HUES6 (cell line): ENCODE data around the gene ADCYAP1R1.

Source experiments
- H3K27ac ChIP-seq: 2 replicates; pipeline ENCODE4 v1.7.0; 2013; ENCODE audit warnings: low read depth, mild to moderate bottlenecking, low read length, inconsistent platforms
- H3K27me3 ChIP-seq: 2 replicates; pipeline ENCODE4 v1.6.1; 2013; ENCODE audit warnings: low read length; ENCODE audit not compliant: control insufficient read depth, insufficient read depth
- H3K36me3 ChIP-seq: 2 replicates; pipeline ENCODE4 v1.6.1; 2013; ENCODE audit warnings: low read length; ENCODE audit not compliant: control insufficient read depth, insufficient read depth
- H3K4me1 ChIP-seq: 2 replicates; pipeline ENCODE4 v1.6.1; 2013; ENCODE audit warnings: low read length; ENCODE audit not compliant: control insufficient read depth, insufficient read depth
- H3K4me3 ChIP-seq: 2 replicates; pipeline ENCODE4 v1.5.1; 2013; ENCODE audit warnings: low read depth, low read length
- H3K9ac ChIP-seq: one replicate; pipeline ENCODE4 v1.6.1; 2013; ENCODE audit warnings: mild to moderate bottlenecking, low read length
- H3K9me3 ChIP-seq: 2 replicates; pipeline ENCODE4 v1.6.1; 2013; ENCODE audit warnings: low read depth, low read length; ENCODE audit not compliant: control insufficient read depth, insufficient read depth

Gene ADCYAP1R1

GRCh38 chr7:31069860-31070555 is 17.9 kb downstream of the ADCYAP1R1 start:
- Histone ChIP-seq H3K27me3 (no peaks in the 10 kb centered on the region), H3K9ac (no peak overlapping the region), H3K9me3 (no peaks in the 10 kb centered on the region), H3K36me3 (no peaks in the 10 kb centered on the region), H3K4me1 (no peaks in the 10 kb centered on the region), H3K4me3 (no peak overlapping the region), H3K27ac (no peak overlapping the region)

DNA sequence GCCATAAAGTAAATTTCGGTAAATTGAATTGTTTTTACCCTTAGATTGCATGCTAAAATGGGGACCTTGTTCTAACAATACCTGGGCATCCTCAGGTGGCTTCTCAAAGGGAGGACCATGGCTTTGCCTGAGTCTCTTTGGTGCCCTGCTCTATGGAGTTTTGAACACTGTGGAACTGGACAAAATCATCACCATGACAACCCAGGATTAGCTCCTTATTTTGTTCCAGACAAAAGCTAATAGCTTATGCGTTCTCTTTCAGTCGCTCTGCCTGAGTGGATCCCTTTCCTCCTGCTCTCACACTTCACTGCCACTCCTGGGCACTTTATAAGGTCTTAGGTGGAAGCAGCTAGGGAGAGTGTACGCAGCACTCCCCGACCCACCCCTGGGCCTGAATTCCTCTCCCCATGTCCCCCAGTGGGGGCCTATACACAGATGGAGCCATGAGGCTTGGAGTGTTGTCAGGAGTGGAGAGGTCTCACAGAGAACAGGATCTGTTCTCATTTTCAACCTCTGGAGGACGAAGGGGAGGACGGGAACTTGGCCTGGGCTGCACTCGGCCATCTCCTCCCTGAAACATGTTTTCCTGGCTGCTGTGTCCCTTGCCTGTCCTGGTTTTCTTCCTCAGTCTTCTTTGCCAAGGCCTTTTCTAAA is 19.0 kb downstream of the ADCYAP1R1 start:
- Histone ChIP-seq H3K9me3 (no peaks in the 10 kb centered on the region), H3K27ac (no peak overlapping the region), H3K4me3 (no peak overlapping the region), H3K27me3 (no peaks in the 10 kb centered on the region), H3K9ac (no peak overlapping the region), H3K4me1 (no peaks in the 10 kb centered on the region), H3K36me3 (no peaks in the 10 kb centered on the region)

DNA sequence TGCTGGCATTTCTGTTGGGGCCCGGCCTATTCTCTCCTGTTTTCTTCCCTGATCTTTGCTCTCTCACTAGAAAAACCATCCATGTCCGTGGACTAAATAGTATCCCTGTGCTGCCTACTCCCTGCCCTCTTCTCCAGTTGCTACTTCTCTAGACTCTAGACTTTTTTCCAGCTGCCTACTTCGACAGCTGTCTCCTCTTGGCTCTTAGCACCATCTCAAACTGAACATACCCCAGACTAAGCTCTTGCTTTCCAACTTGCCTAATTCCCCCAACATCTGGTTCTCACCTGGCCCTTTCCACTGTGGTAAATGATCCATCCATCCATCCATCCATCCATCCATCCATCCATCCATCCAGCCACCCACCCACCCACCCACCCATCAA is 19.5 kb downstream of the ADCYAP1R1 start:
- H3K9ac ChIP-seq, result no peak overlapping the region
- no peaks in the 10 kb centered on the region for H3K27me3 ChIP-seq

DNA sequence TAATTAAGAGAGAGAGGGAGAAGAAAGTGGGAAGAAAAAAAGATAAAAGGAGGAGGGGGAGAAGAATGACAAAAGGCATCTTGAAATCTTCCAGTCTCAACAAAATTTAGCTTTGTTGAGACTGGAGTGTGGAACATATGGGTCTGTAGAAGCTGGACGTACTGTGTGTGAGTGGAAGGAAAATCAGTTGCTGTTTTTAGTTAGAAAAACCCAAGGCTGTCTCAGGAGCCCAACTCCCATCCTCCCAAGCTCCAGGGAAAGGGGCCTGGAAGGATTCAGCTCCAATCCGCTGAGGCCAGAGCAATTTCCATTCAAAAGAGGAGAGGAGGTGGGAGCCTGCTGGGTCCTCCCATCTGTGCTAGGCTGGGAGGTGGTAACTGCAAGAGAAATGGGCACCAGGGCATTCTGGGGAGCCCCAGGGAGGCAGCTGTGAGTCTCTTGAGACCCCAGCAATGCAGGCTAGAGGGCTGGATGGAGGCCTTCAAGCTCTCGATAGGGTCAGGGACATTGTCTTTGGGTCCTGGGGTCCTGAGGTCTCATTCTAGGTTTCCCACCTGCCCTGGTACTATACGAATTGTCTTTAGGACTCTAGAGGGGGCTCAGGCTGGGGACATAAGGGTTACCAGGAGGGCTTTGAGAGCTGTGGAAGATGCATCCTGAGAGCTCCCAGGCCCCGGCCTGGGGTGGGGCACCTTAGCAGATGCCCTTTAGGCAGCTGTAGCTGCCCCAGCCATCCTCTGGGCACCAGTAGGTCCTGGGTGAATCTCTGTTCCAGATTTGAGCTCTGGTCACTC is 21.4 kb downstream of the ADCYAP1R1 start:
- H3K9me3 ChIP-seq, result no peaks in the 10 kb centered on the region
- no peaks in the 10 kb centered on the region for H3K36me3 ChIP-seq
- H3K9ac ChIP-seq, result no peak overlapping the region
- H3K4me3 ChIP-seq, result no peak overlapping the region
- no peaks in the 10 kb centered on the region for H3K27me3 ChIP-seq
- no peak overlapping the region for H3K27ac ChIP-seq
- no peaks in the 10 kb centered on the region for H3K4me1 ChIP-seq

More for the DNA sequence above, 19.5 kb downstream of the ADCYAP1R1 start:
- H3K4me3 ChIP-seq, result no peak overlapping the region
- H3K9me3 ChIP-seq, result no peaks in the 10 kb centered on the region
- no peak overlapping the region for H3K27ac ChIP-seq
- H3K36me3 ChIP-seq, result no peaks in the 10 kb centered on the region
- H3K4me1 ChIP-seq, result no peaks in the 10 kb centered on the region

- Histone ChIP-seq H3K4me1 (no peaks in the 10 kb centered on the region), H3K9me3 (no peaks in the 10 kb centered on the region), H3K9ac (no peak overlapping the region), H3K27me3 (no peaks in the 10 kb centered on the region), H3K4me3 (no peak overlapping the region), H3K27ac (no peak overlapping the region), H3K36me3 (no peaks in the 10 kb centered on the region)
These were observed 21.9 kb downstream of the ADCYAP1R1 start for GRCh38 chr7:31074120-31074383.

DNA sequence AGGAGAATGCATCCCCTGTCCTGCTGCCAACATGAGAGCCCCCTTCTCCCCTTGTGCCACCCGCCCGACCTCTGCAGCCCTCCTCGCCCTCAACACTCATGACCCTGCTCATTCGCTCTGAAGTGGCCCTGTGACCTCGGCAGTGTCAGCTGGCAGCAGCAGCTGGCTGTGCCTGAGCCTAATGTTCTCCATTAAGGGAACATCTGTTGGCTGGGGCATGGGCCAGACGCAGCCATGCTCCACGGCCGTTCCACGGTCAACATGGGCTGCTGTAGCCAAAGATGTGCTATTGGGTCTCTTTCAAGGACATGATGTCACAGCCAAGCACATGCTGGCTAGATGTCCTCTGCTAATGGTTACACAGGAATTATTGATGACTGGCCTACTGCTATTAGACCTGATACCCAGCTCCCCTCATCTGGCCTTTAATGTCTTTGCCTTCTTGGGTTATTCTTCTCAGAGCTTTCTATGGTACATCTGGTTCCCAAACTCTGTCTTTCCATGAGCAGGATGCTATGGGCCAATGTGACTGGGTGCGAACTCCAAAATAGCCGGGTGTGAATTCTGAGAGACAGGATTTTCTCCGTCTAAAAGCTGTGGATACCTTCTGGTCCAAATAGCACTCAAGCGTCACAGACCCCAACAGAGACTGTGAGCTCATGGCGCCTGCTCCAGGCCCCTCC is 22.4 kb downstream of the ADCYAP1R1 start:
- Histone ChIP-seq H3K9ac (no peak overlapping the region), H3K4me1 (peaks cover 5% of the 10 kb centered on the region; the same call in 1 of the 2 replicates), H3K27me3 (no peaks in the 10 kb centered on the region), H3K36me3 (no peaks in the 10 kb centered on the region), H3K4me3 (no peak overlapping the region), H3K9me3 (no peaks in the 10 kb centered on the region), H3K27ac (no peak overlapping the region)

GRCh38 chr7:31075086-31075405 is 22.9 kb downstream of the ADCYAP1R1 start:
- no peak overlapping the region for H3K27ac ChIP-seq
- H3K4me3 ChIP-seq, result no peak overlapping the region
- H3K27me3 ChIP-seq, result no peaks in the 10 kb centered on the region
- peaks cover 10% of the 10 kb centered on the region; the same call in 1 of the 2 replicates for H3K4me1 ChIP-seq
- H3K36me3 ChIP-seq, result no peaks in the 10 kb centered on the region
- H3K9ac ChIP-seq, result no peak overlapping the region
- H3K9me3 ChIP-seq, result no peaks in the 10 kb centered on the region

- Histone ChIP-seq H3K9ac (no peak overlapping the region), H3K27me3 (no peaks in the 10 kb centered on the region), H3K9me3 (no peaks in the 10 kb centered on the region), H3K4me1 (peaks cover 10% of the 10 kb centered on the region; the same call in 1 of the 2 replicates), H3K27ac (no peak overlapping the region), H3K4me3 (no peak overlapping the region), H3K36me3 (no peaks in the 10 kb centered on the region)
These were observed 23.9 kb downstream of the ADCYAP1R1 start for GRCh38 chr7:31076051-31076450.

DNA sequence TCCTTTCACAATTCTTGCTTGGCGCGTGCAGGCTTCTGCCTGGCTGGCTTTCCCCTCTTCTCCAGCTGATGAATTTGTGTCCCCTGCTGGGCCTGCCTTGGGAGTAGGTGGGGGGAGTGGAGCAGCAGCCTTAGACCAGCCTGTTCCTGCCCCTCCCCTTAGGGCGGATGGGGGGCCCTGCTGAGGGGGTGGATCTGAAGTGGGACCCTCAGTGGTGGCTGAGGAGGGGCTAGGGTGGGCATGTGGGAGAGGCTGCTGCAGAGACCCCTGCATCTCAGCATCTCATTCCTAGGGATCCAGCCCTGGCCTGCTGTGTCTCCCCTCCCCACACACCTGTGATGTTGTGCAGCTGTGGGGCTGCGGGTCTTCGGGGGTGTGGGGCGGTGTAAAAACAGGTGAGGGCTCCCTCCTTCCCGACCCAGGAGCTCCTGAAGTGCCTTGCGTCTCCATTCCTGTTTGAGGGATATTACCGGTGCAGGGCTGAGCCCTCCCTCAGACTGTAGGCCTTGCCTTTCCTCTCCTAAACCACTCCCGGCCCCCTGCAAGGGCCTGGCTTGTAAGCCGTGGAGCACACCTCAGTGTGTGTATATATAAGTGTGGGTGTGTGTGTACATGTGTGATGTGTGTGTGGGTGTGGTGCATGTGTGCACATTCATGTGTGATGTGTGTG is 24.7 kb downstream of the ADCYAP1R1 start:
- Histone ChIP-seq H3K27me3 (no peaks in the 10 kb centered on the region), H3K4me3 (no peak overlapping the region), H3K4me1 (peaks cover 10% of the 10 kb centered on the region; the same call in 1 of the 2 replicates), H3K9ac (no peak overlapping the region), H3K27ac (no peak overlapping the region), H3K36me3 (no peaks in the 10 kb centered on the region), H3K9me3 (no peaks in the 10 kb centered on the region)

DNA sequence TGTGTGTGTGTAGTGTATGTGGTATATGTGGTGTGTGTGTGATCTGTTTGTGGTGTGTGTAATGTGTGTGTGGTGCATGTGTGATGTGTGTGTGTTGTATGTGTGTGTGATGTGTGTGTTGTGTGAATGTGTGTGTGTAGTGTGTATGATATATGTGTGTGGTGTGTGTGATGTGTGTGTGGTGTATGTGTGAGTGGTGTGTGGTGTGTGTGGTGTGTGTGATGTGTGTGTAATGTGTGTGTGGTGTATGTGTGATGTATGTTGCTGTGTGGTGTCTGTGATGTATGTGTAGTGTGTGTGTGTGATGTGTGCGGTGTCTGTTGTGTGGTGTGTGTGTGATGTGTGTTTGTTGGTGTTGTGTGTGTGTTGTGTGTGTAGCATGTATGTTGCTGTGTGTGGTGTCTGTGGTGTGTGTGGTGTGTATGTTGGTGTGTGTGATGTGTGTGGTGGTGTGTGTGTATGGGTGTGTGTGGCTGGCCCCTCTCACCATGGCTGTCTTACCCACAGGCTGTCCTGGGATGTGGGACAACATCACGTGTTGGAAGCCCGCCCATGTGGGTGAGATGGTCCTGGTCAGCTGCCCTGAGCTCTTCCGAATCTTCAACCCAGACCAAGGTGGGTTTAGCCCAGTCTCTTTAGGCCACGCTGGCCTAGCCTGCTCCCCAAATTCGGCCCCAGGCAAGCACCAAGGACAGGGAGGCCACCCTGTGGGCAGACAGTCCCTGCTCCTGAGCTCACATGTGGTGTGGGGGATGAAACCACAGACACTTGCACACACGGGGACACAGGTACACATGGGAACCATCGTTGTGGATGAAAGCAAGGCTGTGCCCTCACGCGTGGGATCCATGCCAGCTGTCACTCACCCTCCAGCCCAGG is 25.6 kb downstream of the ADCYAP1R1 start:
- Histone ChIP-seq H3K27me3 (no peaks in the 10 kb centered on the region), H3K36me3 (no peaks in the 10 kb centered on the region), H3K9me3 (no peaks in the 10 kb centered on the region), H3K27ac (no peak overlapping the region), H3K9ac (no peak overlapping the region), H3K4me3 (no peak overlapping the region), H3K4me1 (peaks cover 10% of the 10 kb centered on the region; the same call in 1 of the 2 replicates)
